Activated CD8-positive, alpha-beta memory T cell treated with anti-CD3 and anti-CD28 coated beads, Interleukin-2, amount 10 ng/mL, durations not matched to agents 7 days and 5 days (primary cell): ENCODE results near the gene MIER3. TPM values are rescaled to one million over a fixed set of nuclear protein-coding genes. Genes with fewer than 3 reads are reported as not detected.

Experiments
- ATAC-seq: fragments of 150-1000 bp; cut with Tn5 transposase; one replicate; pipeline ENCODE4 v1.10.0; 2021; ENCODE audit warnings: moderate library complexity
- CTCF ChIA-PET: fragments of 350-600 bp; sonication (Branson Sonifier 250); formaldehyde crosslinking; loops from one replicate; lab custom pipeline; 2021; ENCODE audit warnings: antibody characterized with exemption; lab: Charles Lee
- DNase-seq: peaks from one replicate; pipeline ENCODE4 v3.0.0-alpha.2; 2020
- H3K27ac Mint-ChIP-seq: one replicate; pipeline ENCODE4 v1.8.0; 2021; ENCODE audit warnings: mild to moderate bottlenecking, mixed read lengths
- H3K27me3 Mint-ChIP-seq: one replicate; pipeline ENCODE4 v1.8.0; 2021; ENCODE audit warnings: mixed read lengths
- H3K36me3 Mint-ChIP-seq: one replicate; pipeline ENCODE4 v1.8.0; 2021; ENCODE audit warnings: mild to moderate bottlenecking, mixed read lengths
- H3K4me1 Mint-ChIP-seq: one replicate; pipeline ENCODE4 v1.8.0; 2021; ENCODE audit warnings: mixed read lengths
- H3K4me3 Mint-ChIP-seq: one replicate; pipeline ENCODE4 v1.8.0; 2021; ENCODE audit warnings: mild to moderate bottlenecking, moderate library complexity, mixed read lengths
- H3K9me3 Mint-ChIP-seq: one replicate; pipeline ENCODE4 v1.8.0; 2022; ENCODE audit warnings: low read depth, mixed read lengths
- total RNA-seq, 2 experiments: library from RNA; stranded (reverse); gene quantifications; one replicate each; pipeline ENCODE4 v1.2.3, GENCODE V29; 2021

Gene MIER3
- total RNA-seq, 2 experiments from 2014 or later, result 23.9 to 24.8 TPM

GRCh38 chr5:56977822-56978221 lies 25.9 kb upstream of the MIER3 start:
- no peak for DNase-seq
- Mint-ChIP-seq H3K4me3 (no peak overlapping the region), H3K36me3 (no peaks in the 10 kb centered on the region), H3K9me3 (no peaks in the 10 kb centered on the region), H3K27ac (no peak overlapping the region), H3K27me3 (peaks cover 18% of the 10 kb centered on the region), H3K4me1 (no peaks in the 10 kb centered on the region)
- CTCF ChIA-PET, result interaction anchor here (1.5 kb wide), 1 partner anchor 19 kb away, joined by 3 read pairs; no protein-coding TSS in a partner anchor
- no peak for ATAC-seq

DNA sequence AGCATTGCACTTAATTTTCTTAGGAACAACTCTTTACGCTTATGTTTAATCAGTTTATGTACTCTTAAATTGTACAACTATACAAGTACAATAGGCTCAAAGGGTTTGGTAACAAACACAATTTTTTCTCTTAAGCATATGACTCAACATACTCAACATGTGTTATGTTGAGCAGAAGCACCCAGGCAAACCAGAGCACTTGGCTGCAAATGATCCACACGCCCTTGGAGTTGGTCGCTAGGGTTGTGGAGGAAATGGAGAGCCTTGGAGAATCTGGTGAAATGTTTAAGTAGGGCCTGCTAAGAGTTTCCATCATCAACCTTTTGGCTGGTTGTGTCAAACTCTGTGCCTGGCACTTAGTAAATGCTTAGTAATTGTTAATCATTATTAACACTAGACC lies 25.1 kb upstream of the MIER3 start:
- DNase-seq, result no peak
- no peaks in the 10 kb centered on the region for H3K36me3 Mint-ChIP-seq

DNA sequence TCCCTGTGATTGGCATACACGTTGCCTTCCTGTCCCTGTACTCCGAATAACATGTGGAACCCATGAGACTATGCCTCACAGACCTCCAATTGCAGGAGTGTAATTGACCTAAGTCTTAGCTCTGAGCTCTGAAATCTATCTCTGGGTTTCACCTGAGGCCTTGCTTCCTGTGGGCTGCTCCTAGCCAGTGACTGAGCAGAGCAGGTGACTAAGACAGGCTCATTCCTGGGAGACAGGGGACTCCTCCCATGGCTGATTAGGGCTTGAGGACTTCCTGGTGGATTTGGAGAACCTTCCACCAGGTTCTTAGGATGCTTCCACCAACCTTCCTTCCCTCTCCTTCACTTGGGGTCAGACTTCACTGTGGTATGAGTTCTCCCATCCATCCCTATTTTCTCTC lies 22.3 kb upstream of the MIER3 start:
- ATAC-seq (no peak), DNase-seq (no peak)
- H3K27ac Mint-ChIP-seq, result no peak overlapping the region
- no peaks in the 10 kb centered on the region for H3K4me1 Mint-ChIP-seq
- H3K36me3 Mint-ChIP-seq, result no peaks in the 10 kb centered on the region
- no peak overlapping the region for H3K4me3 Mint-ChIP-seq
- no peaks in the 10 kb centered on the region for H3K9me3 Mint-ChIP-seq
- CTCF ChIA-PET, result no interaction called here
- peaks cover 23% of the 10 kb centered on the region for H3K27me3 Mint-ChIP-seq

More for the DNA sequence above, 25.1 kb upstream of the MIER3 start:
- CTCF ChIA-PET, result no interaction called here
- no peak overlapping the region for H3K27ac Mint-ChIP-seq
- no peaks in the 10 kb centered on the region for H3K4me1 Mint-ChIP-seq
- H3K9me3 Mint-ChIP-seq, result no peaks in the 10 kb centered on the region
- peaks cover 19% of the 10 kb centered on the region for H3K27me3 Mint-ChIP-seq
- no peak for ATAC-seq
- no peak overlapping the region for H3K4me3 Mint-ChIP-seq

DNA sequence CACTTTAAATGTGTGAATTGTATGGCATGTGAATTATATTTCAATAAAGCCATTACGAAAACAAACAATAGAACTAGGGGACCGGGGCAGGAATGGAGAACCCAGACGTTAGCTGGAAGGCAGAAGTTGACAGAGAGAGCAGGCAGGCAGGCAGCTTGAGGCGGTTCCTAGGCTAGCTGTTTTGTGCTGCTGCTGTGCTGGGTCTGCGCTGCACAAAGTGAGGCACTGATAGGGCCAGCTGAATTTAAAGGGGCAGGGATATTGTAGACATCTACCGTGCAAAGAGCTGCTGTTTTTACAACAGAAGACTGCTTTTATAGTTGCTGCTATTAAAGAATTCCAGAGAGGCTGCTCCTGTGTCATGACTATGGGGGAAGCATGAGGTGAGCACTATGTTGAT lies 21.6 kb upstream of the MIER3 start:
- DNase-seq, result no peak
- no peak for ATAC-seq
- Mint-ChIP-seq H3K9me3 (no peaks in the 10 kb centered on the region), H3K4me3 (no peak overlapping the region), H3K36me3 (no peaks in the 10 kb centered on the region), H3K27me3 (peaks cover 28% of the 10 kb centered on the region), H3K27ac (no peak overlapping the region), H3K4me1 (no peaks in the 10 kb centered on the region)
- CTCF ChIA-PET, result no interaction called here

DNA sequence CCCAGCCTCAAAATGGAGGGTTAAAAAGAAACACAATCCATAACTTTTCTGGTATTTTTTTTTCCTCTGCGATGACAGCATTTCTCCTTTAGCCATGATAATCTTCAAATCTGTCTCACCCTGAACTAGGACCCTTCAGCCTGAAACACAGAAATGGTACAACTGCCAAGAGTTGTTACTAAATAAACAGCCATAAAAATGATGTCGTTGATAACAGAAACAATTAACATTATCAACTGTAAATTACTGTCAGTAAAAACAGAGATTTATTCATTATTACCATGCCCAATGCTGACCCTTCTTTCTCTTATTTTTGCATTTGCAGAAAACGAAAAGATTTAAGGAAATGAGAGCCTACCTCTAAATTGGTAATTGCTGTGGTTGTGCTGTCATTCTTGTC lies 19.4 kb upstream of the MIER3 start:
- CTCF ChIA-PET, result no interaction called here

DNA sequence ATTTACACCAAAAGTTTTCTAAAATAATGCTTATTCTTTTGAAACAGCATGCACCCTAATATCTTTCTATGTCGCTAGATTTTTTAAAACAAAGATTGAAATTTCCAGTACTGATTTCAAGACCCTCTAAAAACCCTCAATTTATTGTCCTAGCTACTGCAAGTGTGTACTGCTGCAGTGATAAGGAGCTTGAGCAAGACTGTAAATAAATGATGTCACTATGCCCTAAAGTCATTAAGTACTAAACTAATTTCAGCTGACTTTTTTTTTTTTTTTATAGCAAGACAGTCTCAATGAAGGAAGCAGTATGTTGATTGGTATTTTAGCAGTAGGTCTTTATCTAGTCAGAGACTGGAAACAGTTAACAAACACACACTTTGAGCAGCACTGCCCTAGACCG lies 12.2 kb upstream of the MIER3 start:
- DNase-seq, result no peak
- peaks cover 68% of the 10 kb centered on the region for H3K27me3 Mint-ChIP-seq
- ATAC-seq, result no peak
- H3K9me3 Mint-ChIP-seq, result no peaks in the 10 kb centered on the region
- no peaks in the 10 kb centered on the region for H3K36me3 Mint-ChIP-seq
- no peak overlapping the region for H3K27ac Mint-ChIP-seq
- CTCF ChIA-PET, result no interaction called here
- no peaks in the 10 kb centered on the region for H3K4me1 Mint-ChIP-seq
- H3K4me3 Mint-ChIP-seq, result no peak overlapping the region

More for the DNA sequence above, 19.4 kb upstream of the MIER3 start:
- Mint-ChIP-seq H3K27me3 (peaks cover 37% of the 10 kb centered on the region), H3K36me3 (no peaks in the 10 kb centered on the region), H3K27ac (no peak overlapping the region), H3K4me3 (no peak overlapping the region), H3K9me3 (no peaks in the 10 kb centered on the region), H3K4me1 (no peaks in the 10 kb centered on the region)
- ATAC-seq (no peak), DNase-seq (no peak)

DNA sequence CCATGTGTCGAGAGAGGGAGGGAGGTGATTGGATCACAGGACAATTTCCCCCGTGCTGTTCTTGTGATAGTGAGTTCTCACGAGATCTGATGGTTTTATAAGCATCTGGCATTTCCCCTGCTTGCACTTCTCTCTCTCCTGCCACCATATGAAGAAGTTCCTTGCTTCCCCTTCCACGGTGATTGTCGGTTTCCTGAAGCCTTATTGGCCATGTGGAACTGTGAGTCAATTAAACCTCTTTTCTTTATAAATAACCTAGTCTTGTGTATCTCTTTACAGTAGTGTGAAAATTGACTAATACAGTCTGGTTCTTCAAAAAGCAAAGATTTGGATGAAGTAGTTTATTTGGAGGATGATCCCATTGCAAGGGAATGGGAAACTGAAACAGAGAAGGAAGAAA lies 11.3 kb upstream of the MIER3 start:
- no peaks in the 10 kb centered on the region for H3K4me1 Mint-ChIP-seq
- H3K27me3 Mint-ChIP-seq, result peaks cover 70% of the 10 kb centered on the region
- DNase-seq (no peak), ATAC-seq (no peak)
- no peaks in the 10 kb centered on the region for H3K9me3 Mint-ChIP-seq
- no peaks in the 10 kb centered on the region for H3K36me3 Mint-ChIP-seq
- CTCF ChIA-PET, result no interaction called here
- H3K27ac Mint-ChIP-seq, result no peak overlapping the region
- no peak overlapping the region for H3K4me3 Mint-ChIP-seq

- Mint-ChIP-seq H3K27ac (no peak overlapping the region), H3K9me3 (no peaks in the 10 kb centered on the region), H3K36me3 (no peaks in the 10 kb centered on the region), H3K4me1 (no peaks in the 10 kb centered on the region), H3K4me3 (no peak overlapping the region), H3K27me3 (peaks cover 74% of the 10 kb centered on the region)
- CTCF ChIA-PET, result no interaction called here
- no peak for DNase-seq
- ATAC-seq, result no peak
Measured at GRCh38 chr5:56962286-56962685, 10.4 kb upstream of the MIER3 start.

- CTCF ChIA-PET, result no interaction called here
- no peak overlapping the region for H3K27ac Mint-ChIP-seq
- H3K4me1 Mint-ChIP-seq, result no peaks in the 10 kb centered on the region
- no peaks in the 10 kb centered on the region for H3K9me3 Mint-ChIP-seq
- H3K27me3 Mint-ChIP-seq, result peaks cover 74% of the 10 kb centered on the region
- H3K36me3 Mint-ChIP-seq, result no peaks in the 10 kb centered on the region
- DNase-seq (no peak), ATAC-seq (no peak)
- no peak overlapping the region for H3K4me3 Mint-ChIP-seq
Measured at GRCh38 chr5:56961746-56962145, 9.8 kb upstream of the MIER3 start.

GRCh38 chr5:56959326-56959725 lies 7.4 kb upstream of the MIER3 start:
- H3K36me3 Mint-ChIP-seq, result no peaks in the 10 kb centered on the region
- H3K4me1 Mint-ChIP-seq, result no peaks in the 10 kb centered on the region
- CTCF ChIA-PET, result no interaction called here
- peaks cover 77% of the 10 kb centered on the region for H3K27me3 Mint-ChIP-seq
- DNase-seq (no peak), ATAC-seq (no peak)
- no peaks in the 10 kb centered on the region for H3K9me3 Mint-ChIP-seq
- H3K4me3 Mint-ChIP-seq, result no peak overlapping the region
- no peak overlapping the region for H3K27ac Mint-ChIP-seq

- no peaks in the 10 kb centered on the region for H3K4me1 Mint-ChIP-seq
- H3K9me3 Mint-ChIP-seq, result no peaks in the 10 kb centered on the region
- no peak overlapping the region for H3K27ac Mint-ChIP-seq
- H3K36me3 Mint-ChIP-seq, result no peaks in the 10 kb centered on the region
- H3K4me3 Mint-ChIP-seq, result no peak overlapping the region
- DNase-seq (no peak), ATAC-seq (no peak)
- CTCF ChIA-PET, result no interaction called here
- peaks cover 80% of the 10 kb centered on the region for H3K27me3 Mint-ChIP-seq
Measured at GRCh38 chr5:56958595-56958994, 6.7 kb upstream of the MIER3 start.

DNA sequence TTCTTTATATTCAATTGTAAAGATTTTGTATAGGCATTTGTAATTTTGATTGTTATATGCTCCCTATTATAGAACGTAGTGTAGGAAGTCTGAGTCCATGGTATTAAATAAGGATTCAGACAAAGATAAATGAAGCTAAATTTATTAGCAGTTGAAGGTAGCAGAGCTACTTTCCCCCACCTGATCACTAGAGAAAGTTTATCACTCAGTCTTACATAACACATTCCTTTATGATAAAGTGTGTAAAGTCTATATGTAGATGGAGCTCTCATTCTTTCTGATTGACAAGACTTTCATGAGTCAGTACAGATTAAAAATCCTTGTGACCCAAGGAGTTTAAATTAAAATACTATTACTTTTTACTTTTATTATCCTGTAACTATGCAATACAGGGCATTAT lies 2.3 kb upstream of the MIER3 start:
- Mint-ChIP-seq H3K4me1 (peaks cover 20% of the 10 kb centered on the region), H3K36me3 (no peaks in the 10 kb centered on the region), H3K4me3 (no peak overlapping the region), H3K27me3 (peaks cover 53% of the 10 kb centered on the region), H3K27ac (no peak overlapping the region), H3K9me3 (no peaks in the 10 kb centered on the region)
- DNase-seq, result no peak
- CTCF ChIA-PET, result interaction anchor here (0.7 to 0.9 kb wide), 2 partner anchors 54 to 184 kb away, joined by 3 read pairs; no protein-coding TSS in a partner anchor
- ATAC-seq, result no peak

DNA sequence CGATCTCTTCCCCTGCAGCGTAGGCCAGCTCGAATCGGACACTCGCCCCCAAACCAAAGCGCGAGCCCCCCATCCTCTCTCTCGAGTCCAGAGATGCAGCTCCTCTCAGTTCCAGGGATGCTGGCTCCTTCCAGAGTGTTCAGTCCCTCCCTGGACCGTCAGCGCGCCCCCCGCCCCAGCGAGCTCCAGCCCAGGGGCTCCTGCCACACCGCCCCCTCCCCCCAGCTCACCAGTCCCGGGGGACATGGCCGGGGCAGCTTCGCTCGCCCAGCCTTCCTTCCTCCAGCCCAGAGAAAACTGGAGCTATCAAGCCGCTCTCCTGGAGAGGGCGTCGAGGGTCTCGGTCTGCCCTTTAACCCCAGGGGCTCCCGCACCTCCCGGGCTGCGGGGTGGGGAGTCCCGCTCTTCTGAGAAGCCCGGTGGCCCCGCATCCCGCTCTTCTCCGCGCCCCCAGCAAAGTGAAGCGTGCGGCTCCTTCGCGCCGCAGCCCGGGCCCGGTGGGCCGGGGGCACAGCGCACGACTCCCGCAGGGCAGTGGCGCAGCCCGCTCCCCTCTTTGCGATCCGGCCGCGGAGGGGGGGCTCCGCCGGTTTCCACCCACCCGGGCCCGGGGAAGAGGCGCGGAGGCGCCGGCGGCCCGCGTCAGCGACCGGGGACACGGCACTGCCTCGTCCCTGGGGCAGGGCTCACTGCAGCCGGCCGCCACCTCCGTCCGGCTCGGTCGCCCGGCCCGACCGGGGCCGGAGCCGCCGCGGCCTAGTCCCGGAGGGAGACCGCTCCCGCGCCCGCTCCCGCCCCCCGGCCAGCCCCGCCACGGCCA lies 587 bp downstream of the MIER3 start:
- ATAC-seq (peak; percentile 50), DNase-seq (peak; percentile 43)
- CTCF ChIA-PET, result interaction anchor here (1.0 to 2.7 kb wide), 5 partner anchors 31 to 268 kb away, joined by 4 to 10 read pairs (median 6); partner anchors contain the start of gene SETD9
- Mint-ChIP-seq H3K4me3 (peak overlapping the region; percentile 93), H3K9me3 (no peaks in the 10 kb centered on the region), H3K4me1 (peaks cover 20% of the 10 kb centered on the region), H3K27me3 (peaks cover 33% of the 10 kb centered on the region), H3K36me3 (peaks cover 2% of the 10 kb centered on the region), H3K27ac (peak overlapping the region; percentile 83)

DNA sequence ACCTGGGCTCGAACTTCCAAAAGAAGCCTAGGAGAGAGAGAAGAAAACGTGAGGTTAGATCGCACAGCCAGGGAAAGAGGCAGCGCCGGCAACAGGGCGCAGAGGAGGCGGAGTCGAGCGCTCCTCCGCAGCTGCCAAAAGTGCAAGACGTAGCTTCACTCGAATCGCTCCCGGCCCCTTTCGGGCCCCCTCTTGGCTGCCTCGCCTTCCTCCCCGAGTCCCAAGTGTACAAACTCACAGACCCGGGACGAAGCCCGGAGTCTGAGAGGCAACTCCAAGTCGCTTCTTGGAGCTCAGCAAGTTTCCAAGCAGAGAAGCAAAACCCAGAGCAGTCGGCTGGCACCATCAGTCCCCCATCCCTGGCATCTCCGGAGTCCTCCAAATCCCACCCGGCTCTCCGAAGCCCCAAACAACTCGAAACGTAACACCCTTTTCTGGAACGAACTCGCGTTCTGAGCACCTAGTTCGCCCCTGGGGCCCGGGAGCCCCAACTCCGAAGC lies 1.2 kb downstream of the MIER3 start:
- CTCF ChIA-PET, result interaction anchor here (1.0 to 2.7 kb wide), 5 partner anchors 30 to 269 kb away, joined by 4 to 10 read pairs (median 6); partner anchors contain the start of gene SETD9
- no peaks in the 10 kb centered on the region for H3K9me3 Mint-ChIP-seq
- peaks cover 5% of the 10 kb centered on the region for H3K36me3 Mint-ChIP-seq
- peak overlapping the region; percentile 93 for H3K4me3 Mint-ChIP-seq
- H3K27me3 Mint-ChIP-seq, result peaks cover 28% of the 10 kb centered on the region
- peak overlapping the region; percentile 83 for H3K27ac Mint-ChIP-seq
- DNase-seq, result peak; percentile 68
- H3K4me1 Mint-ChIP-seq, result peaks cover 20% of the 10 kb centered on the region
- peak; percentile 41 for ATAC-seq
